Left ventricle myocardium superior (tissue), 1 donor: ENCODE results near the gene C16orf82. TPM values are rescaled to one million over a fixed set of nuclear protein-coding genes. Genes with fewer than 3 reads are reported as not detected.
A peak's percentile ranks its signal among the peaks of the same experiment; 100 is the strongest.

Experiments
- ATAC-seq: fragments of 200-7000 bp; cut with Tn5 transposase; one replicate; pipeline ENCODE4 v1.9.1; 2020; ENCODE audit warnings: mild to moderate bottlenecking, moderate library complexity
- DNase-seq: peaks from one replicate; pipeline ENCODE4 v3.0.0-alpha.2; 2020
- intact Hi-C: fragments of 100-400 bp; cut with micrococcal nuclease; formaldehyde crosslinking; loops from one replicate; pipeline ENCODE4 v1.11.0; 2022
- long read RNA-seq: library from polyadenylated mRNA; unstranded; transcript quantifications from one replicate; pipeline ENCODE4 v2.0.0, GENCODE V29; 2021
- total RNA-seq: library from RNA; stranded (reverse); fragmentation: NEBNext Ultra II Directional; extraction: Animal tissue kit (Norgen Biotek cat#: 25700); gene quantifications from one replicate; pipeline ENCODE4 v1.2.1, GENCODE V29; 2021
- donor health status: DM: no; HTN: yes; CAD: no; lungs with severe emphysema.

The C16orf82 gene
- not detected for total RNA-seq
- long read RNA-seq: 0 reads

GRCh38 chr16:27066668-27067537 lies at the start of gene C16orf82:
Gene C16orf82, plus strand, starts transcription at chr16:27066927.
- ATAC-seq: peak; percentile 45
- intact Hi-C loops: no loop called here
- DNase-seq: no peak

GRCh38 chr16:27020031-27020430 lies 46.7 kb upstream of the C16orf82 start:
- intact Hi-C loops: no loop called here
- no peak for ATAC-seq
- DNase-seq: no peak

GRCh38 chr16:27024010-27024409 lies 42.7 kb upstream of the C16orf82 start:
- ATAC-seq: no peak
- DNase-seq: no peak
- intact Hi-C loops: no loop called here

DNA sequence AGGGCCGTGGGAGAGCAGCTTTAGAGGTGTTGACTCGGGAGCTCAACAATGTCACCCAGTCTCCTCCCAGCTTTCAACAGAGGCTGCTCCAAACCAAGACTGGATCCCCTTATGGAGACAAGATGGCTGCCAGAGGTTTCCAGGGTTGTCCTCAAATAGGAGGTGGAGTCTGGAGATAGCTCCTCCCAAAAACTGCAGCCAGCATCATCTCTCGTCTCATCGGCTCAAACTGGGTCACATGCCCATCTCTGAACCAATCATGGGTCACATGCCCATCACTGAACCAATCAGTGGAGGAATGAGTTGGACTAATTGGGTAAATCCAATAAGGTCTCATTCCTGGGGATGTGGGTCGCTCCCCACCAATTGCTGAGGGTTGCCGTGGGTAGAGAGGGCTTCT lies 41.1 kb upstream of the C16orf82 start:
- intact Hi-C loops: no loop called here
- DNase-seq (no peak), ATAC-seq (no peak)

DNA sequence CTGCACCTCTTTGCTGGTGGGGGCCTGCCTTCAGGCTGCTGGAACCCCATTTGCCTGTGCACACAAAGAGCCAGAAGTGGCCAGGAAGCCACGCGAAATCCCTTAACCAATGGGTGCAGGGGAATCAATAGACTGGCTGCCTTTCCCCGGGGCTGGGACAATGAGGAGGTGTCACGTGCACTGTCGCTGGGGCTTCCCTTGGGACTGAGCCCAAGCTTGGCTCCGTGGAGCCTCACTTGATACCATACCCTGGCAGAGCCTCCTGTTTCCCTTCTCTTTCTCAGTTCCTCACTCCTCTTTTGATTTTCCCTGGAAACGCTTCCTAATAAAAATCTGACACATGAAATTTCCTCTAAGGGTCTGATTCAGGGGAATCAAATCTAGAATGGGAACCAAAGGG lies 38.8 kb upstream of the C16orf82 start:
- intact Hi-C loops: no loop called here
- DNase-seq (no peak), ATAC-seq (no peak)

GRCh38 chr16:27028591-27029110 lies 38.1 kb upstream of the C16orf82 start:
- ATAC-seq (no peak), DNase-seq (no peak)
- intact Hi-C loops: no loop called here

DNA sequence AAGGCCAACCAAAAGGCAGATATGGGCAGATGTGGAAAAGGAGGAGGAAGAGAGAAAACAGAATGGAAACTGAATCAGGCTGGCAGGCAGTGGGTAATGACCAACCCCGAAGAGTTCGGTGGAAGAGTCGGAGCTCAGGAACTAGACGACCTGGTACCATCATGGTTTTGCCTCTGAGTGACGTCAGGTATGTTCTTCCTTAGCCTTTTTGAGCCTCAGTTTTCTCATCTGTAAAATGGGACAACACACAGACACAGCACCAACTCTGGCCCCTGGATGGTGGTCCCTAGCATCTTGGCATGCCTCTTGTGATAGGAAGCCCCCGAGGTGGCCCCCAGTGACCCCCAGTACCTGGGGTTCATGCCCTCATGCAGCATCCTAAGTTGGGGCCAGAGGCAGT lies 37.2 kb upstream of the C16orf82 start:
- no peak for ATAC-seq
- intact Hi-C loops: no loop called here

DNA sequence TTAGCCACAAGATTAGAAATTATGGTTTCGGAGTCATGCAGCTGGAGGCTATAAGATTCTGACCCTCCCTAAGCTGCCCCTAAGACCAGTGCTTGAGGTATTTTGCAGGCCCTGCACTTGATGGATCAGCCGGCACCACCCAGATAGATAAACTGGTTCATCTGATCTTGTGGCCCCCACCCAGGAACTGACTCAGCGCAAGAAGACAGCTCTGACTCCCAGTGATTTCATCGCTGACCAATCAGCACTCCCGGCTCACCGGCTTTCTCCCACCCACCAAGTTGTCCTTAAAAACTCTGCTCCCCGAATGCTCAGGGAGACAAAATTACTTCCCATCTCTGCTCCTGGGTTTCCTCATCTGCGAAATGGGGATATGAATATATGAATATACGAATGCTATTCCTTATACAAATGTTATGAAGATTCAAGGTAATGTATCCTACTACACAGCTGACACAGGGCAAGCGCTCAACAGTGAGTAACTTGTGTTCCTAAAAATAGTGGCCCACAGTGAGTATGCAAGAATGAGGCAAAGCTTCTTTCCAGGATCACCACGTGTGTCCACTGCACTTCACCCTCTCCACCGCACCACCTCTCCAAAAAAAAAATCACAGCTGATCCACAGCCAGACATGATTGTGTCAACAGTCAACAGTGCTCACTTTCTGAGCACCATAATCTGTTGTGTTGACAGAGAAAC lies 33.3 kb upstream of the C16orf82 start:
- DNase-seq: no peak
- no peak for ATAC-seq
- intact Hi-C loops: no loop called here

More for the DNA sequence above, 37.2 kb upstream of the C16orf82 start:
- DNase-seq: no peak

DNA sequence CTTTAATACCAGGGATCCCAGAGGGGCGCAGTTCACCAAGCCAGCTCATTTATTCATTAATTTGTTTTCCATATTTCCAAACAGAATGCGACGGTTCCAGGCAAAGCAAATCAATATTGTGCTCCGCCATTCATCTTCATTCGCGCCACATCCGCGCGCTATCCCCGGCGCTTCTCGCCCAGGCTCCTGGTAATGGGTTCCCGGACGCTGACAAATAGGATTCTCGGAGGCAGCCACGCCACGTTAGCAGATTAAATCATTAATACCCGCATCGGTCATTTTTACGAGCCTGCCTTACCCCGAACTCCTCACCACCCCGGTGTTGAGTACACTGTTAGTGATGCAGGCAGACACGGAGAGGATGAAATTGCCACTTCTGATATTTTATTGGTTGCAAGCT lies 26.0 kb upstream of the C16orf82 start:
- intact Hi-C loops: no loop called here
- no peak for DNase-seq
- ATAC-seq: no peak

GRCh38 chr16:27046958-27047518 lies 19.7 kb upstream of the C16orf82 start:
- ATAC-seq (no peak), DNase-seq (no peak)
- intact Hi-C loops: no loop called here

DNA sequence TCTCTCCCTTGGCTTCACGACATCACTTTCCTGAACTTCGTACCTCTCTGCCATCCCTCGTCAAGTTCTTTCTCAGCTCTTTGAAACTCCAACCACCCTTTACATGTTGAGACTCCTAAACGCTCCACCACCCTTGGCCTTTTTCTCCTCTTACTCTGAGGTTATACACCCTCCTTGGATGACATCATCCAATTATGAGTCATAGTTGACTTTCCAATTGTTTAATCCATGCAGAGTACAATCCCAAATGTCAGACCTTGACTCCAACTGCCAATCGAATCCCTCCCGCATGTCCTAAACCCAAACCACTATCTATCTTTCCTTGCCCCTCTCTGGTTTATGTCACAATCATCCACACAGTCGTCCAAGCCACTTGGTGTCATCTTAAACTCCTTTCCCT lies 18.4 kb upstream of the C16orf82 start:
- ATAC-seq (no peak), DNase-seq (no peak)
- intact Hi-C loops: no loop called here

- DNase-seq (no peak), ATAC-seq (no peak)
- intact Hi-C loops: no loop called here
These were observed 17.6 kb upstream of the C16orf82 start for GRCh38 chr16:27049117-27049516.

DNA sequence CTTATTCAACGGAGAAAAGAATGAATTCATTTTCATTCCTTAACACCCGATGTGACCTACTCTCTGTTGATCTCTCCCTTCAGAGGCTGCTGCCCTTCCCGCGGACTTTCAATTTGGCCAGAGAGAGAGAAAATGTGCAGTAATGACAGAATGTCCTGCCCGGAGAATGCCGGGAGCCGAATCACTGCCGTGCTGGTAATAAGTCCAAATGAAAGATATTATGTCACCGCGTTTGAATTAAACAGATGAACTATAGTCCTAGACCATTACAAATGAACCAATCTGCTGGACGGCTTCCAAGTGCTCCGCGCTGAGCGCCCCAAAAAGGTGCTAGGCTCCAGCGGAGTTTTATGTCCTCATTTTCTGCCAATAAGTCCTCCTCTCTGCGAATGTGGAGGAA lies 14.7 kb upstream of the C16orf82 start:
- no peak for DNase-seq
- ATAC-seq: no peak
- intact Hi-C loops: no loop called here

DNA sequence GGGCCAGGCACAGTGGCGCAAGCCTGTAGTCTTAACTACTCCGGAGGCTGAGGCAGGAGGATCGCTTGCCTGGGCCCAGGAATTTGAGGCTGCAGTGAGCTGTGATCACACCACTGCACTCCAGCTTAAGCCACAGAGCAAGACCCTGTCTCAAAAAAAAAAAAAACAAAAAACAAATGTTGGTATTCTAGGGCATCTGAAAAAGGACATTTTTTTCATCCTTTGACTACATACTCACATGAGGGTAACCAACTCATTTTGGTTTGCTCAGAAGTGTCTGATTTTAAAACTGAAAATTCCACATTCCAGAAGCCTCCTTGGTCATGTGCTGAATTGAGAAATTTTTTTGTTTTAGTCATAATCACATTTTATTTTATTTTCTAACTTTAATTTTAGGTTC lies 12.7 kb upstream of the C16orf82 start:
- no peak for DNase-seq
- ATAC-seq: no peak
- intact Hi-C loops: no loop called here

DNA sequence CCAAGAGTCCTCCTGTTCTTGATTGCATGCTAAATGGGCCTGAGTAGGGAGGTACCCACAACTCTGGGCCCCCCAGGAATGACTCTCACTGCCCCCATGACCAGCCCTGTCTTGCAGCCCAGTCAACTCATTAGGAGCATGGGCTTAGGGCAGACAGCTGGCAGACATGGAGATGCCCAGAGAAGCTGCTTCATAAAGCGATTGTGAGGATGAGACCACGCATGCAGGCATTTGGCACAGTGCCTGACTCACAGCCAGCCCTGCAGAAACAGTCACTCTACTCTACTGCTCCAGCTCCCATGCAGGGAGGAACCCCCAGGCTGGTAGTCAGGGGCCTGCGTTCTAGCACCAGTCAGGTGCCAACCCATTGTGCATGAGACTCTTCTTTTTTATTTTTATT lies 8.4 kb upstream of the C16orf82 start:
- no peak for DNase-seq
- ATAC-seq: no peak
- intact Hi-C loops: no loop called here

DNA sequence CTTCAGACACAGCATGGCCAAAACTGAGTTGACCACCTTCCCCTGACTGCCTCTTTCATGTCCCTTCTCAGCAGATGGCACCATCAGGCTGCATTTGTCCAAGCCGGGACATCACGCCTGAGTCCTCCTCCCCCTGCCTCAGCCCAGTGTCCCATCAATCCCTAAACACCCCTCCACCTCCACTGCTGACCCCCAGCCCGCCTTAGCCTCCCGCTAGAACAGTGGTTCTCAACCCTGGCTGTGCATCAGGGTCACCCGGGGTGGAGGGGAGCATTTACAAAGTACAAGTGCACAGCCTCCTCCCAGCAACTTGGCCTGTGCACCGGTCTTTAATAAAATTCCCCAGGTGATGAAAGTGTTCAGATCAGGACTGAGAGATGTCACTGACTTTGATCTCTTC lies 4.0 kb downstream of the C16orf82 start:
- no peak for DNase-seq
- ATAC-seq: no peak
- intact Hi-C loops: no loop called here

- DNase-seq (no peak), ATAC-seq (no peak)
- intact Hi-C loops: no loop called here
These were observed 7.0 kb downstream of the C16orf82 start for GRCh38 chr16:27073733-27074132.

DNA sequence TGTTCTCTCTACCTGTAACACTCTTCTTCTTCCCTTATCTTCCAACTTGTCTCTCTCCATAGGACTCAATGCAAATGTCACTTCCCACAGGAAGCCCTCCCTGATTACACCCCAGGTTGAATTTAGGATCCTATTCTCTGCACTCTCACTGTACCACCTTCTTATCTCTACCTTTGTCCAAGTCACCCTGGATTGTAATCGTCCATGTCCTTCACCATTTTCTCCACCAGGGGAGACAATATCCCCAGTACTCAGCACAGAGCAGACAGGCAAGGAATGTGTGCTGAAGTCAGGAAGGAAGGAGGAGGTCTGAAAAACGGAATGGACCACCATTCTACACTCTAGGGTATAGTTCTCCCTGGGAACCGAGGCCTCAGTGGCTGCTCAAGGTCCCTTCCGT lies 14.2 kb downstream of the C16orf82 start:
- DNase-seq: no peak
- intact Hi-C loops: no loop called here
- peak; percentile 24 for ATAC-seq

DNA sequence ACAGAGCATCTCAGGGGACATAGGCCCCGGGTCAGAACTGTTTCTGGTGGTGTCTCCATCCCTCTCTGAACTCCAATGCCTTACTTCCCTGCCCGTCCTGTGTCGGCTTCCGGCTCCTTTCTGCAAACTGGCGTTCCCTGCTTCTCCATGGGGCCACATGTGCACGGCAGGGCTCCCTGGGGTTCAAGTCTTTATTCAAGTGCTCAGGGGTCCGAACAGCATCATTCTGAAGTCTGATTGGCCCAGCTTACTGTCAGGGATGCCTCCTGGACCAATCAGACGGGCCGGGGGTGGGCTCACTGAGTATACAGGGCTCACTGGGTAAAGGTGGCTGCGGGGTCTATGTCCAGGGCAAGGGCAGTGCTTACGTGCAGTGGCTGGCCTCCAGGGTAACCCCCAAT lies 17.1 kb downstream of the C16orf82 start:
- intact Hi-C loops: no loop called here
- DNase-seq (peak; percentile 38), ATAC-seq (peak; percentile 51)

DNA sequence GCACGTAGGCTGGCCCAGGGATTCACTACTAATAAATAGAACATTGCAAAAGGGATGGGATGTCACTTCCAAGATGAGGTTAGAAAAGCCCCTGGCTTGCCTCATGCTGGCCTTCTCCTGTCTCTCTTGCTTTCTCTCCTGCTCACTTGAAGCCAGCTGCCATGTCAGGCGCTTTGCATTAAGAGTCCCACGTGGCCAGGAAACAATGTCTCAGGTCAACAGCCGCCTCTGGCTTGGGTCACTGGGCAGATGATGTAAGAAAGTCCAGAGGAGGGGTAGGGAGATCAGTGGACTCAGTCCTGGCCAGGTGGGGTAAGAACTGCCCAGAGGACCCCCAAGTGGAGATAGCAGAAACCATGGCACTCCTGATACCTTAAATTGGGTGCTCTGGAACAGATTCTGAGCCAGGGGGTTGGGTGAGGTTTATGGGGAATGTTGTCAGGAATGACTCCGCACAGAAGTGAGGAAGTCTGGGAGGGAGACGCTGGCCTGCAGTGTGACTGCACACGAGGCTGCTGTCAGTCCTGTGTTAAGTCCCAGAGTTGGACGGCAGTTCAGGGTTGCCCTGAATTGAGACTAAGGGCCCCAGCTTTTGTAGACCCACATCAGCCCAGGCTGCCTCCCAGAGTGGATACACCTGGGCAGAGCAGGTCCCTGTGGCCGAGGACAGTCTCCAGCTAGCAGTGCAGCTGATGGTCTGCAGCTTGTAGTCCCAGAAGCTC lies 17.7 kb downstream of the C16orf82 start:
- no peak for ATAC-seq
- DNase-seq: no peak
- intact Hi-C loops: no loop called here
